HFFc6 (cell line): ENCODE results near the gene HEATR9. TPM values are rescaled to one million over a fixed set of nuclear protein-coding genes. Genes with fewer than 3 reads are reported as not detected.

Experiments
- DNase-seq: peaks from one replicate; pipeline ENCODE4 v3.0.0-alpha.2; 2018
- H3K27ac Mint-ChIP-seq: 2 replicates; pipeline ENCODE4 v1.8.0; 2020; ENCODE audit warnings: mild to moderate bottlenecking, mixed read lengths
- H3K27me3 Mint-ChIP-seq: 2 replicates; pipeline ENCODE4 v1.8.0; 2021; ENCODE audit warnings: mild to moderate bottlenecking, moderate library complexity, mixed read lengths; ENCODE audit not compliant: insufficient read depth
- H3K36me3 Mint-ChIP-seq: 2 replicates; pipeline ENCODE4 v1.8.0; 2021; ENCODE audit warnings: low read depth, mixed read lengths
- H3K4me1 Mint-ChIP-seq: 2 replicates; pipeline ENCODE4 v1.8.0; 2020; ENCODE audit warnings: low read depth, mixed read lengths
- H3K4me3 Mint-ChIP-seq: 2 replicates; pipeline ENCODE4 v1.8.0; 2020; ENCODE audit warnings: mild to moderate bottlenecking, moderate library complexity, mixed read lengths
- H3K9me3 Mint-ChIP-seq: 2 replicates; pipeline ENCODE4 v1.8.0; 2020; ENCODE audit warnings: mild to moderate bottlenecking, mixed read lengths
- total RNA-seq, 6 experiments: library from RNA; stranded (reverse); fragmentation: NEBNext Ultra II Directional; extraction: Animal tissue kit (Norgen Biotek cat#: 25700); gene quantifications; 2 replicates in 1 of 6; 3 replicates in 5 of 6; pipeline ENCODE4 v1.2.3, GENCODE V29; 2021
- TF ChIP-seq, protein P1 (sequence below): fragments of 200-600 bp; sonication (generic); IDR thresholded peaks from 2 replicates; pipeline ENCODE4 v1.5.0; 2021; ENCODE audit warnings: antibody characterized with exemption, mild to moderate bottlenecking

Gene HEATR9
- total RNA-seq, 6 experiments from 2014 or later: not detected

DNA sequence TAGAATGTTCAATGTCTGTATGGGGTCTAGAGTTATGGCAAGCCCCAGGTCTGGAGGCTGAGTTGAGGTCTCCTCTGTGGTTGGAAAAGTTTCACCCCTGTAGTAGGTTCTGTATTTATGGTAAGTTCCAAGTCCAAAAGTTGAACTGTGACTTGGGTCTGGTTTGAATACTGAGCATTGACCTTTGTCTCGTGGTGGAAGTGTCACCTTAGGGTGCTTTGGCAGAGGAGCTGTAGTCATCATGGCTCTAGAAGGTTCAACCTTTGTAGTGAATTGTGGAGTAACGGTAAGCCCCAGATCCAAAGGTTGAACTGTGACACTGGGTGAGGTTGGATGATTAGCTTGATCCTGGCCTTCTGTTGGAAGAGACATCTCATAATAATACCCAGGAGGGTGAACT is 44.3 kb upstream of the HEATR9 start:
- DNase-seq: no peak
- Mint-ChIP-seq H3K4me1 (peaks cover 6% of the 10 kb centered on the region), H3K27ac (no peak overlapping the region), H3K9me3 (no peaks in the 10 kb centered on the region), H3K36me3 (no peaks in the 10 kb centered on the region), H3K4me3 (no peak overlapping the region), H3K27me3 (peaks cover 29% of the 10 kb centered on the region)
- TF ChIP-seq, protein P1, sequence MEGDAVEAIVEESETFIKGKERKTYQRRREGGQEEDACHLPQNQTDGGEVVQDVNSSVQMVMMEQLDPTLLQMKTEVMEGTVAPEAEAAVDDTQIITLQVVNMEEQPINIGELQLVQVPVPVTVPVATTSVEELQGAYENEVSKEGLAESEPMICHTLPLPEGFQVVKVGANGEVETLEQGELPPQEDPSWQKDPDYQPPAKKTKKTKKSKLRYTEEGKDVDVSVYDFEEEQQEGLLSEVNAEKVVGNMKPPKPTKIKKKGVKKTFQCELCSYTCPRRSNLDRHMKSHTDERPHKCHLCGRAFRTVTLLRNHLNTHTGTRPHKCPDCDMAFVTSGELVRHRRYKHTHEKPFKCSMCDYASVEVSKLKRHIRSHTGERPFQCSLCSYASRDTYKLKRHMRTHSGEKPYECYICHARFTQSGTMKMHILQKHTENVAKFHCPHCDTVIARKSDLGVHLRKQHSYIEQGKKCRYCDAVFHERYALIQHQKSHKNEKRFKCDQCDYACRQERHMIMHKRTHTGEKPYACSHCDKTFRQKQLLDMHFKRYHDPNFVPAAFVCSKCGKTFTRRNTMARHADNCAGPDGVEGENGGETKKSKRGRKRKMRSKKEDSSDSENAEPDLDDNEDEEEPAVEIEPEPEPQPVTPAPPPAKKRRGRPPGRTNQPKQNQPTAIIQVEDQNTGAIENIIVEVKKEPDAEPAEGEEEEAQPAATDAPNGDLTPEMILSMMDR: no peak

DNA sequence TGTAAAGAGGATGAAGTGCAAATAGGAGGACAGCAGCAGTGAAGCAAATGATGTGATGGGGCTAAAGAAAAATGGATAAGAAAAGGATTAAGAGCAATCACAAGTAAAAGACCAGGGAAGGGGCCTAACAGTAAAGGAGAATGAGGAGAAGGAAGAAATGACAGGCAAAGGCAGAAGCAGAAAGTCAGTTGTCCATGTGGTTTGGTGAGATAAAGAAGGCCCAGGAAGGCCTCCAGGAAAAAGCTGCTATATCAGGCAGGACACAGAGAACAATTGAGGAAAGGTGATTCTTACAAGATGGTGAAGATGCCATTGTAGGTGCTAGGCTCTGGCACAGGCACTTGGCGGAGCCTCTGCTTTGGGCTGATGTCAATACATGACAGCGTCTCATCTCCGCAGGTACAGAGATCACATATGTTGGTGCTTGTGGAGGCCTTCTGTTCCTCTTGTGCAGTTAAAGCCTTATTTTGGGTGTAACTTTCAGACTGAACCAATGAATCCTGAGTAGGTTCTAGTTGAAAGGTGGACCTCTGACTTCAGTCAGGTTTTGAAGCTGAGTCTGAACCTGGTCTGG is 43.7 kb upstream of the HEATR9 start:
- no peak for DNase-seq
- H3K27ac Mint-ChIP-seq: no peak overlapping the region
- H3K27me3 Mint-ChIP-seq: peaks cover 29% of the 10 kb centered on the region
- peaks cover 9% of the 10 kb centered on the region for H3K4me1 Mint-ChIP-seq
- no peaks in the 10 kb centered on the region for H3K9me3 Mint-ChIP-seq
- TF ChIP-seq, protein P1: no peak
- no peak overlapping the region for H3K4me3 Mint-ChIP-seq
- no peaks in the 10 kb centered on the region for H3K36me3 Mint-ChIP-seq

DNA sequence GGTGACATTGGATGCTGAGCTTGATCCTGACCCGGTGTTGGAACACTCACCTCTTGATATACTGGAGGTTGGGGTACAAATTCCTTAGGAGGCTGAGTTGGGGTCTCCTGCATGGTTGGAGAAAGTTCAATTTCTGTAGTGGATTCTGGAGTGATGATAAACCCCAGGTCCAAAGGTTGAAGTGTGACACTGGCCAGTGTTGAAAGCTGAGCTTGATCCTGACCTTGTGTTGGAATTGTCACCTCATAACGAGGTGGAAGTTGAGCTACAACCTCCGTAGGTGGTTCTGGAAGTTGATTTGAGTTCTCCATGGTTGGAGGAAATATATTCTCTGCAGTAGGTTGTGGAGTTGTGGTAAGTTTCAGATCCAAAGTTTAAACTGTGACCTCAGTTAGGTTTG is 40.7 kb upstream of the HEATR9 start:
- Mint-ChIP-seq H3K9me3 (no peaks in the 10 kb centered on the region), H3K4me3 (no peak overlapping the region), H3K4me1 (peaks cover 8% of the 10 kb centered on the region; the same call in 1 of the 2 replicates), H3K27ac (no peak overlapping the region), H3K36me3 (no peaks in the 10 kb centered on the region), H3K27me3 (peaks cover 29% of the 10 kb centered on the region)
- DNase-seq: no peak
- TF ChIP-seq, protein P1: no peak

DNA sequence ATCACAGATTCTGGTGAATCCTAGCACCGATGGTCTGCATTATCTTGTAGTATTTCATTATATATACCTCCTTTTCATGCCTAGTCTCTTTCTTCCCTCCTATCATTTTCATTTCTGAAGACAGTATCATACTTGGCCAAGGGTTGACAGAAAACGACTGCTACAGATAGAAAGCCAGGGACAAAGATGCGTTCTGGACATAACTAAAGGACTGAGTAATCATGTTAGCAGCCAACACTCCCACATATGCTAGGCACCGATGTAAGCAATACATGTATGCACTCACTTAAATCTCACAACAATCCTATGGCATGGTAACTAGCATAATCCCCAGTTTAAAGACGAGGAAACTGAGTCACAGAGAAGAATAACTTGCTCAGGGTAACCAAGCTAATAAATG is 39.0 kb upstream of the HEATR9 start:
- TF ChIP-seq, protein P1: no peak
- peaks cover 26% of the 10 kb centered on the region for H3K27me3 Mint-ChIP-seq
- H3K4me3 Mint-ChIP-seq: no peak overlapping the region; the same call in 1 of the 2 replicates

DNA sequence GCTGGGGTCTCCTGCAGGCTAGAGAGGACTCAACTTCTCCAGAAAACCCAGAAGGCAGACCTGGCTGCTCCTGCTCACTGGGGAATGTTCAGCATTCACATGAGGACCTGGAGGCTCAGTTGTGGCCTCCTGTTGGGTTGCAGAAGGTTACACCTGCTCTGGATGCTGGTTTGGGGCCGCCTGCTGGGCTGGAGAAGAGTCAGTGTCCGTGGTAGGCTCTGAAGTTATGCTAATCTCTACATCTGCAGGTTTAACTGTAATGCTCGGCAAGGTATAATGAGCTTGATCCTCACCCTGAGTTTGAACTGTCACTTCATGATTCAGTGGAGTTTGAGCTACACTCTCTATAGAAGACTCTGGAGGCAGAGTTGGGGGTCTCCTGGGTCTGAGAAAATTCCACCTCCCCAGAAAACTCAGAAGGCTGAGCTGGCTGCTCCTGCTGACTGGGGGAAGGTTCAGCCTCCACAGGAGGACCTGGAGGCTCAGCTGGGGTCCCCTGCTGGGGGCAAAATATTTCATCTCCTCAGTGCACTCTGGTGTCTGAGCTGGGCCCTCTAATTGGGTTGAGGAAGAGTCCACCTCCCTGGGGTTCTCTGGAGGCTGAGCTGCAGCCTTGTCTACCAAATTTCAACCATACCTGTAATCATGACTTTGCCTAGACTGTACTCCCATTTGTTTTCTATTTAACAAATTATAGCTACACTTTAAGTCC is 38.4 kb upstream of the HEATR9 start:
- Mint-ChIP-seq H3K9me3 (no peaks in the 10 kb centered on the region), H3K36me3 (no peaks in the 10 kb centered on the region), H3K4me1 (peaks cover 8% of the 10 kb centered on the region; the same call in 1 of the 2 replicates), H3K27ac (no peak overlapping the region), H3K27me3 (peaks cover 26% of the 10 kb centered on the region), H3K4me3 (no peak overlapping the region)
- DNase-seq: no peak
- TF ChIP-seq, protein P1: no peak

More for the DNA sequence above, 39.0 kb upstream of the HEATR9 start:
- H3K4me1 Mint-ChIP-seq: peaks cover 8% of the 10 kb centered on the region; the same call in 1 of the 2 replicates
- no peak for DNase-seq
- no peaks in the 10 kb centered on the region for H3K36me3 Mint-ChIP-seq
- H3K9me3 Mint-ChIP-seq: no peaks in the 10 kb centered on the region
- H3K27ac Mint-ChIP-seq: no peak overlapping the region
